GM18502 (cell line): ENCODE measurements around the gene ZNF652.
"Not testable (repeated sequence)": the region's sequence is repeated elsewhere in the genome, so short reads cannot be mapped to it uniquely, and the experiment has no call there.

ENCODE experiments used
- ATAC-seq: cut with Tn5 transposase; IDR thresholded peaks from one replicate; pipeline ENCODE4 v1.9.1; 2021; ENCODE audit warnings: mild to moderate bottlenecking; ENCODE audit not compliant: unreplicated experiment, poor library complexity

Gene ZNF652

DNA sequence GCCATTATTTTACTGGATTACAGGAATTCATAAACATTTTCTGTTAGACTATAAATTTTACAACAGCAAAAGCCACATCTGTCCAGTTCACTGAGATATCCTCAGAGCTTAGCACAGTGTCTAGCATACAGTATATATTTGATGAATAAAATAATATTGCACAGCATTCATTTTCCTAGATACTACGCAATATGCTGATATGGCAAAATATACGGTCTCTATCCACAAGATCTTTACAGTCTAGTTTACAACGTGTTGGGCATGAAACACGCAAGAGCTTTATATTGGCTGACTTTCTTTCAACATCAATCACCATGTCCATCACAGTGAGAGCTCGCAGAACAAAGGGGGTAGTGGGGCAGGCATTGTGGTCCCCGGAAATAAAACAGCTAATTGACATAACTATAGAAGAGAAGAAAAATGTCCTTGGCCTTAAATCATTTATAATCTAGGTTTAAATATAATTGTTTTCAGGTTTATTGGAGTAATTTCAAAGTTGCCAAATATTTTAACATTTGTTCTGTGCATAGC lies 43.5 kb downstream of the ZNF652 start:
- no peak for ATAC-seq

DNA sequence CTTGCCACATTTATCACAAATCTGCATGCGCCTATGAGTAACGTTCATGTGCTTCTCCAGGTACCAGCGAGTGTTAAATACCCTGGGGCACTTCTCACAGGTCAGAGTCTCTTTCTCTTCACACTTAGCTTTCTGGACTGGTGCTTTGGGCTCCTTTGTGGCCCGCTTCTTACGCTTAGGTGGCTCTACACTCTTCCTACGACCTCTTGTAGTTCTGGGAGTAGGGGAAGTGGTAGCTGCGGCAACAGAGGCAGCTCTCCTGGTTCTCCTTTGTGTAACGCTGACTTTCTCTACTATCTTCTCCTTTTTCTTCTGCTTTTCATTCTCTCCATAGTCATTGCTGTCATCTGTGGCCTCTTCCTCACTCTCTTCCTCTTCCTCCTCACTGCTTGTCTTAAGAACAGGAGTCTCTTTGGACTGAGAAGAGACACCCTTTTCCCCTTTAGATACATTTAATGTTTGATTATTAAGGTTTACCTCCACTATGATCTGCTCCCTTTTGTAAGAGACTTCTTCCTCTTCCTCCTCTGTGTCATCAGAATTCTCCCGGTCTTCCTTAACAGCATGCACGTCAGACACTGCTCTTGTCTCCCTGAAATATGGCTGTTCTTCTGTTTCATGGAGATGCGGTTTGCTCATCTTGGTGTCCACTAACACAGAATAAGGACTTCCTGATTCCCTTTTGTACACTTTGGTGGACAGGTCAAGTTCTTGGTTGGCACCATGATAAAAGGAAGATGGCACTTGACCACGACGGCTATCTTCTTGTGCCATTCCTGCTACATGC lies 45.0 kb downstream of the ZNF652 start:
- no peak for ATAC-seq

DNA sequence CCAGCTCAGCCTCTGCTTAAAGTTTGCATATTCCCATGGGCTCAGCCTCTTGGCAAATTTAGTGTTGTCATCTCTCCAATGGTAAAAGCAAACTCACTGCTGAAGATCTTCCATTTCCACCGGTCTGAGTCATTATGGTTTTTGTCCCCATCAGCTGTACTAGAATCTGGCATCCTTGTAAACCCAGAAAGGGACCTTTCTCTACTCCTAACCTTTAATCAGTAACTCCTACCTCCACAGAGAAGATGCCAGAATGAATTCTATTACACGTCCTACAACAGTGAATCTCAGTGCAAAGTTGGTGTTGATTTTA lies 45.8 kb downstream of the ZNF652 start:
- ATAC-seq = no peak

DNA sequence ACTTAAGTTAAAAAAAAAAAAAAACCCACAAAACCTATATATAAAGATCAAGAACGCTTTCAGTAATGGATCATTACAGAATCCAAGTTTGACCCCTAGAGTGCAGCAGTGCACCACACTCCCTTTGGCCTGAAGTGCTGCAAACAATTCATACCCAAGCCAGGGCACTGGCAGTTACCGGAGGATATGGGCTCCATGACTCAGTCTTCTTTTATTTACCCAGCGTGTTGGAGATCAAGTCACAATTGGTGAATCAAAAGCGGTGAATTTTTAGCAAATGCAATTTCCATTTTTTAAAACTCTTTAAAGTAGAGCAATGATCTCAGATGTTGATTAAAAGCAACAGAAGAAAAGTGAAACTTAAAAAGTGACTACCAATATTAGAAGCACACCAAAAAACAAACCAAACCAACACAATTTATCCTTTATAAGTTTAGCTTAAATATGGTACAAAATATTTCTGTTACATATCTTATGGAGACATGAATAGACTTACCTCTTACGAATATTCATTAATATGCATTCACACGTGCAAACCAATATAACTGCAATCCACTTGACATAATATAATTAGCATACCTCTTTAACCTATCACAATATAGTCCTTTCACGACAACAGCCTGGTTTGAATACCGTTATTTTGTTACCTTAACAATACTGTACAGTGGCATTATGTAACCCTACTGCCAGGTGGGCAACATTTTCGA lies 46.3 kb downstream of the ZNF652 start:
- no peak for ATAC-seq

DNA sequence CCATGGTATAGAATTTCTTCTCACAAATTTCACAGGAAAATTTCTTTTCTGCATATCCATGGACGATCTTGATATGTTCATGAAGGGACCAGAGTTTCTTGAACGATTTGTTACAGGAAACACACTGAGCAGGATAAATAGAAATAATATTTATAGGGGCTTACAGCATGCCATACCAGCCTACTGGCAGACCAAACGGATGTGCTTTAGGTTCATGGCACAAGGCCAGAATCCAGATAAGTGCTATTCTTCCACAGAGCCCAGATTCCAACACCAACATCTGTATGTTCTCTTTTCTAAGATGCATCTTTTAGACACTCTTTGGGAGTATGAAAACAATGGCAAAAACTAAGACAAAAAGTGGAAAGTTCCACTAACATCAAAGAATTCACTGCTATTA lies 49.3 kb downstream of the ZNF652 start:
- no peak for ATAC-seq

GRCh38 chr17:49299996-49300395 lies 62.1 kb downstream of the ZNF652 start:
- ATAC-seq = no peak

DNA sequence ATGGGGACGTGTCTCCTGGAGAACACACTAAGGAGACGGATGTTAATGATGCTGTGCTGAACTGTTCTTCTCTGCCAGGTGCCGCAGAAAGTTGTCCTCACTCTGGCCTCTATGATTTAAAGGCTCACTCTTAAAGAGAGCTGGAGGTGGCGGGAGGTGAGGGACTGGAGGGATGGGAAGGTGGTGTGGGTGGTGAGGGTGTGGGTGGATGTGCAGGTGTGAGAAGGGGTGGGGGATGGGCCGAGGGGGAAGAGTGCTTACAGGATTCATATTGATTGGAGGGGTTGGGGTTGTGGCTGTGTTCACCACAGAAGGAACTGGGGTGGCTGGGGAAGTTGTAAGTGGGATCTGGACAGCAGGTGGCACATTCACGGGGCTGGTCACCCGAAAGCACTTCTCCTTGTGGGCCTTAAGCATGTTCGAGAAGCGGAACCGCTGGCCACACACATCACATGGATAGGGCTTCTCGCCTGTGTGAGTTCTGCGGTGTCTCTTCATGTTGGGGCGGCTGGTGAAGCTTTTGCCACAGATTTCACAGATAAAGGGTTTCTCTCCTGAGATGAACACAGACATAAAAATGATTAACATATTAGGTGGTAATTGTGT lies 63.6 kb downstream of the ZNF652 start:
- ATAC-seq = no peak

DNA sequence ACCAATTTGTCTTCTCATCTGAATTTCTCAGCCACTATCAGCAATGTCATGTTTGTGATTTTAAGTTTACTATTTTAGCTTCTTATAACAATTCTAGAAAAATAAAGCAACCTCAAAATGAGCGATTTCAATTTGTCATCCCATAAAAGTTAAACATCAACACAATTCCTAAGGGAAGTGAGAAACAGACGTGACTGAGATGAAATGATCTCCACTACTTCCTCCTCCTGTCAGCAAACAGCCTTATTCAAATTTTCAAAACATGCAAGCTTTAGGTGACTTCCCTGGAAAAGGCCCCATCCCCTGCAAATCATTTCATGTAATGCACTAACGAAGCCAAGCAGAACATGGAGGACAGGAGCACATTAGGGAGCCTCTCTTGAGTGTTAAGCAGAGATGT lies 64.9 kb downstream of the ZNF652 start:
- ATAC-seq = no peak

- ATAC-seq = no peak
These were observed 67.9 kb downstream of the ZNF652 start for GRCh38 chr17:49294122-49294521.

GRCh38 chr17:49292901-49293300 lies 69.1 kb downstream of the ZNF652 start:
- ATAC-seq = no peak

DNA sequence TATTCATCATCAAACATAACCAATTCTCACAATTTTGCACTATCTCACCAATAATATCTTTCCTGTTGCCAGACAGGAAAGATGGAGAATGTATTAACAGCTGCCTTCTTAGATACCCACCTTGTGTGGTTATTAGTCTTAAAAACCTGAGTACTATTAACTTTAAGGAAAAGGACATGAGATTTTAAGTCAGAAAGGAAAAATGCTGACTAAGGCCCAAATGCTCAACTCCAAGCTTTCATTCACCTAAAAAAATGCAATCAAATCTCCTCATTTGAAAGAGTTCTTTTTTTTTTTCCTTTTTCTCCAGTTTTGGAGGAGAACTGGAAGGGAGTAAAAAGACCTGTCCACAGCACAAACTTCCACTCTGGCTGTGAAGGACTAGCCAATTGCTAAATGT lies 70.1 kb downstream of the ZNF652 start:
- no peak for ATAC-seq

DNA sequence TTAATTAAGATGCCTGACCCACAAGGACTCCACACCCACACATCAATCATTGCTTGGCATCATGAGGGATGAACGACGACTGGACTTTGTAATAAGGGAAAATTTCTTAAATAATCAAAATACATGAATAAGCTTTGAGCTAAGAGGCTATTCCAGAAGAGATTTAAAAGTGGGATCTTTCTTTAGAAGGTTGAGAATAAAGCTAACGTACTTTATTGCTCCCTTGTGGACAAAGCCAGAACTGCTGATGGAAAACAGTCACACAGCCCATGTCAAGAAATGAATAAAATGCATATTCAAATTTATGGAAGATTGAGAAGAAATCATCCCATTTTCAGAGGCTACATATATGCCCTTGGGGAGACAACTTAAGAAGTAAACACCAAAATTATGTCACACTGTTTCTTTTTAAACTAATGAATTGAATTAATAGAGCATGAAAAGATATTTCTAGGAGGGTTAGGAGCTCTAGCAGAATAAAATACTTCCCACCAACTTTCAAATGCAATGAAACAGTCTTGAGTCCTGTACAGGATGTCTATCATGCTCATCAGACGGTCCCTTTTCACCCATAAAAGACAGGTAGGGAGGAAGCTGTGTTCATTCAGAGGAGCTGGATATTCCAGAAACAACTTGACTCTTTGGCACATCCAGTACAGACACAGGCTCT lies 71.2 kb downstream of the ZNF652 start:
- ATAC-seq = no peak

DNA sequence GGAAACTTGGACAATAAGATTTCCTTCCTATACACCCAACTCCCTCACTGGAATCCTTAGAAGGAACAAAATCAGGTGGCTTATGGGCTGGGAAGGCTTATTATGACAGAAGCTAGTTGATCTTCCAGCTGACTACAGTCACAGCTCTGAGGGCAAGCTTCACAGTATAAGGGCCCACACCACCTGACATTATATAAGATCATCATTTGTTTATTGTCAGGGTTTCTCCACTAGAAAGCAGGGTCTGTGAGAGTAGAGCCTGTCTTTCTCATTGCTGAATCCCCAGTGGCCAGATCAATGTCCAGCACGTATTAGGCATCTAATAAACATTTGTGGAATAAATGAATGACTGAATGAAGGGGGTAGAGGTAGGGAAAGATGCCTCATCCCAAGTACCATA lies 73.7 kb downstream of the ZNF652 start:
- no peak for ATAC-seq

- no peak for ATAC-seq
These were observed 74.6 kb downstream of the ZNF652 start for GRCh38 chr17:49287481-49287880.

GRCh38 chr17:49286261-49286973 lies 75.6 kb downstream of the ZNF652 start:
- not testable (repeated sequence) for ATAC-seq

GRCh38 chr17:49285716-49286115 lies 76.3 kb downstream of the ZNF652 start:
- ATAC-seq = no peak

GRCh38 chr17:49280918-49281317 lies 81.1 kb downstream of the ZNF652 start:
- ATAC-seq = no peak

- ATAC-seq = no peak
These were observed 82.0 kb downstream of the ZNF652 start for GRCh38 chr17:49280061-49280460.

- not testable (repeated sequence) for ATAC-seq
These were observed 82.6 kb downstream of the ZNF652 start for GRCh38 chr17:49279263-49280015.

GRCh38 chr17:49278076-49278475 lies 84.0 kb downstream of the ZNF652 start:
- ATAC-seq = no peak
